H9 (cell line): Measurements from ENCODE around the gene MICOS13. TPM values are rescaled to one million over a fixed set of nuclear protein-coding genes. Genes with fewer than 3 reads are reported as not detected.

Source experiments
- DNase-seq: peaks from one replicate; pipeline ENCODE4 v3.0.0-alpha.2; 2017
- H2AFZ ChIP-seq: one replicate; pipeline ENCODE4 v1.6.1; 2013; ENCODE audit warnings: mild to moderate bottlenecking, low read length, control low read depth, moderate library complexity
- H2AK5ac ChIP-seq: 2 replicates; pipeline ENCODE4 v1.6.1; 2013; ENCODE audit warnings: low read length, control low read depth, mixed read lengths; ENCODE audit not compliant: insufficient read length
- H2BK120ac ChIP-seq: one replicate; pipeline ENCODE4 v1.6.1; 2013; ENCODE audit warnings: low read depth, mild to moderate bottlenecking, low read length, control low read depth, inconsistent platforms; ENCODE audit not compliant: poor library complexity, severe bottlenecking
- H2BK12ac ChIP-seq: 2 replicates; pipeline ENCODE4 v1.6.1; 2013; ENCODE audit warnings: low read length, control low read depth, mixed read lengths, low read depth; ENCODE audit not compliant: insufficient read length
- H2BK15ac ChIP-seq: 2 replicates; pipeline ENCODE4 v1.6.1; 2013; ENCODE audit warnings: low read depth, low read length, control low read depth
- H2BK20ac ChIP-seq: one replicate; pipeline ENCODE4 v1.6.1; 2013; ENCODE audit warnings: low read depth, mild to moderate bottlenecking, low read length, control low read depth, inconsistent platforms; ENCODE audit not compliant: poor library complexity, severe bottlenecking
- H2BK5ac ChIP-seq: 2 replicates; pipeline ENCODE4 v1.6.1; 2013; ENCODE audit warnings: low read length, control low read depth, mixed read lengths; ENCODE audit not compliant: insufficient read length
- H3K14ac ChIP-seq: 2 replicates; pipeline ENCODE4 v1.6.1; 2013; ENCODE audit warnings: low read length, control low read depth; ENCODE audit not compliant: insufficient read depth
- H3K18ac ChIP-seq: 2 replicates; pipeline ENCODE4 v1.6.1; 2013; ENCODE audit warnings: low read depth, mild to moderate bottlenecking, mixed read lengths, low read length, control low read depth; ENCODE audit not compliant: insufficient read length
- H3K23ac ChIP-seq: 2 replicates; pipeline ENCODE4 v1.6.1; 2013; ENCODE audit warnings: low read length, control low read depth, mixed read lengths, low read depth; ENCODE audit not compliant: insufficient read length
- H3K23me2 ChIP-seq: 2 replicates; pipeline ENCODE4 v1.6.1; 2013; ENCODE audit warnings: low read depth, mild to moderate bottlenecking, mixed read lengths, low read length, control low read depth; ENCODE audit not compliant: insufficient read length, poor library complexity, severe bottlenecking
- H3K27ac ChIP-seq: 2 replicates; pipeline ENCODE4 v1.5.1; 2013; ENCODE audit warnings: low read length, control low read depth, mixed read lengths, low read depth; ENCODE audit not compliant: insufficient read length
- H3K27me3 ChIP-seq: 2 replicates; pipeline ENCODE4 v1.6.1; 2013; ENCODE audit warnings: low read length, control low read depth, inconsistent platforms; ENCODE audit not compliant: insufficient read depth
- H3K4ac ChIP-seq: 2 replicates; pipeline ENCODE4 v1.6.1; 2013; ENCODE audit warnings: low read depth, mild to moderate bottlenecking, control low read depth, inconsistent platforms, low read length, moderate library complexity
- H3K4me1 ChIP-seq: 2 replicates; pipeline ENCODE4 v1.6.1; 2013; ENCODE audit warnings: low read length, control low read depth, inconsistent platforms; ENCODE audit not compliant: insufficient read depth
- H3K4me2 ChIP-seq: 2 replicates; pipeline ENCODE4 v1.6.1; 2013; ENCODE audit warnings: low read length, control low read depth, mixed read lengths; ENCODE audit not compliant: insufficient read length, insufficient read depth
- H3K56ac ChIP-seq: 2 replicates; pipeline ENCODE4 v1.6.1; 2013; ENCODE audit warnings: low read depth, mild to moderate bottlenecking, mixed read lengths, low read length, control low read depth; ENCODE audit not compliant: insufficient read length
- H3K79me1 ChIP-seq: 2 replicates; pipeline ENCODE4 v1.6.1; 2013; ENCODE audit warnings: low read depth, mild to moderate bottlenecking, moderate library complexity, low read length, control low read depth, inconsistent platforms; ENCODE audit not compliant: insufficient read depth, poor library complexity, severe bottlenecking
- H3K79me2 ChIP-seq: 2 replicates; pipeline ENCODE4 v1.6.1; 2013; ENCODE audit warnings: low read length, control low read depth, inconsistent platforms; ENCODE audit not compliant: insufficient read depth
- H3K9ac ChIP-seq: 2 replicates; pipeline ENCODE4 v1.6.1; 2013; ENCODE audit warnings: low read length, control low read depth, mixed read lengths; ENCODE audit not compliant: insufficient read length; ENCODE audit errors: extremely low read depth
- H3K9me3 ChIP-seq: one replicate; pipeline ENCODE4 v1.6.1; 2013; ENCODE audit warnings: low read depth, low read length, inconsistent platforms; ENCODE audit not compliant: control insufficient read depth
- H3T11ph ChIP-seq: one replicate; pipeline ENCODE4 v1.6.1; 2013; ENCODE audit warnings: mild to moderate bottlenecking, low read length, control low read depth, inconsistent platforms
- H4K20me1 ChIP-seq: one replicate; pipeline ENCODE4 v1.6.1; 2013; ENCODE audit not compliant: control insufficient read depth, insufficient read length, insufficient read depth
- H4K5ac ChIP-seq: 2 replicates; pipeline ENCODE4 v1.6.1; 2013; ENCODE audit warnings: low read depth, mild to moderate bottlenecking, mixed read lengths, low read length, control low read depth; ENCODE audit not compliant: insufficient read length
- H4K8ac ChIP-seq: replicated peaks from 2 replicates; pipeline ENCODE4 v1.6.1; 2013; ENCODE audit warnings: low read length, control low read depth, mixed read lengths, low read depth; ENCODE audit not compliant: insufficient read length
- H4K91ac ChIP-seq: 2 replicates; pipeline ENCODE4 v1.6.1; 2013; ENCODE audit warnings: low read depth, mild to moderate bottlenecking, moderate library complexity, mixed read lengths, low read length, control low read depth; ENCODE audit not compliant: insufficient read length
- H3K27ac Mint-ChIP-seq, 3 experiments: 2 replicates in 2 of 3; 3 replicates in 1 of 3; pipeline ENCODE4 v1.8.0; 2020 to 2021; ENCODE audit warnings: mixed read lengths in 3 of 3, mild to moderate bottlenecking in 1 of 3, moderate library complexity in 1 of 3
- H3K27me3 Mint-ChIP-seq: 2 replicates; pipeline ENCODE4 v1.8.0; 2021; ENCODE audit warnings: low read depth, mild to moderate bottlenecking, moderate library complexity, mixed read lengths
- H3K36me3 Mint-ChIP-seq, 3 experiments: 2 replicates in 2 of 3; 3 replicates in 1 of 3; pipeline ENCODE4 v1.8.0; 2020 to 2021; ENCODE audit warnings: low read depth in 3 of 3, mixed read lengths in 3 of 3; ENCODE audit not compliant: insufficient read depth in 1 of 3
- H3K4me1 Mint-ChIP-seq, 2 experiments: 2 replicates each; pipeline ENCODE4 v1.8.0; 2020; ENCODE audit warnings: mixed read lengths in 2 of 2
- H3K4me3 Mint-ChIP-seq, 2 experiments: 2 replicates in 1 of 2; 3 replicates in 1 of 2; pipeline ENCODE4 v1.8.0; 2020 to 2021; ENCODE audit warnings: mild to moderate bottlenecking in 2 of 2, mixed read lengths in 2 of 2, moderate library complexity in 1 of 2
- H3K9me3 Mint-ChIP-seq, 2 experiments: 2 replicates in 1 of 2; 3 replicates in 1 of 2; pipeline ENCODE4 v1.8.0; 2020; ENCODE audit warnings: mild to moderate bottlenecking in 2 of 2, mixed read lengths in 2 of 2, moderate library complexity in 1 of 2
- WGBS: extraction: QIAGEN DNeasy Blood & Tissue Kit; methylation state at CpG from one replicate; pipeline ENCODE4 v1.1.7; 2013; ENCODE audit warnings: missing lambda C conversion rate, low lambda C conversion rate, mixed read lengths; ENCODE audit not compliant: insufficient read length; ENCODE audit errors: extremely low coverage; 5-methylcytosine and 5-hydroxymethylcytosine counted together
- total RNA-seq: library from RNA; stranded (reverse); gene quantifications from 2 replicates; pipeline ENCODE4 v1.2.1, GENCODE V29; 2021
- TF ChIP-seq, protein P1 (sequence below): fragments of 200-600 bp; sonication (generic); conservative IDR thresholded peaks from 3 replicates; pipeline ENCODE4 v1.8.0; 2021; ENCODE audit warnings: antibody characterized with exemption, mild to moderate bottlenecking

MICOS13 gene
- total RNA-seq, 1 experiment from 2014 or later: 23.8 TPM

DNA sequence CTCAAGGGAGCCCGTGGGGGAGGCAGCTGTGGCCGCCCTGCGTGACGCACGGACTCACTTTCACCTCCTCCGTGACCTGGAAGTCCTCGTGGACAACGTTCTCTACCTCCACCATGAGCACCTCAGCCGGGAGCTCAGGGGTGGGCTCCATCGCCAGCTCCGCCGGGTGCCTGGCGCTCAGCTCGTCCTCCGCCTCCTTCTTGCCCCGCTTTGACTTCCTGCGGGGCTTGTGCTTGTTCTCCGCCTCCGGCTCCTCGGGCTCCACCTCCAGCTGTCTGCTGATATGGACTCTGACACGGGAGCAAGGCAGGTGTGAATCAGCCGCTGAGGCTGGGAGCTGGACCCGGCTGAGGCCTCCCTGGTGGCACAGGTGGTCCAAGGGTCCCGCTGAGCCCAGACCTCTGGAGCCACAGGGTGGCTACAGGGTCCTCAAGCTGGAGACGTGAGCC lies 31.4 kb upstream of the MICOS13 start:
- no peaks in the 10 kb centered on the region for H3K27me3 ChIP-seq
- H3K27me3 Mint-ChIP-seq: no peaks in the 10 kb centered on the region
- H2AFZ ChIP-seq: no peak overlapping the region
- H3K9ac ChIP-seq: no peak overlapping the region
- WGBS: no CpG with 5 or more reads among the region's 25 CpGs
- no peaks in the 10 kb centered on the region for H3K4me1 ChIP-seq
- H3K4me1 Mint-ChIP-seq: 0 out of 4 replicates have a peak, but pooled peaks cover 0 to 3% of the 10 kb centered on the region in 2 experiments
- H3K79me1 ChIP-seq: no peaks in the 10 kb centered on the region
- no peak overlapping the region for H4K8ac ChIP-seq
- H3K18ac ChIP-seq: no peak overlapping the region
- no peak overlapping the region for H3K14ac ChIP-seq
- no peak overlapping the region for H2AK5ac ChIP-seq
- no peaks in the 10 kb centered on the region for H3K9me3 ChIP-seq
- no peaks in the 10 kb centered on the region for H4K20me1 ChIP-seq
- H3K79me2 ChIP-seq: peaks cover 8% of the 10 kb centered on the region; the same call in 1 of the 2 replicates
- no peak for DNase-seq
- H3K9me3 Mint-ChIP-seq: no peaks in the 10 kb centered on the region
- H3K23ac ChIP-seq: no peak overlapping the region
- no peak overlapping the region for H2BK120ac ChIP-seq
- H3K4me2 ChIP-seq: no peak overlapping the region
- H3K27ac ChIP-seq: no peak overlapping the region
- H4K91ac ChIP-seq: no peak overlapping the region
- H3K56ac ChIP-seq: no peak overlapping the region
- no peak overlapping the region for H2BK20ac ChIP-seq
- peaks cover 34 to 72% (median 58%) of the 10 kb centered on the region in 3 experiments for H3K36me3 Mint-ChIP-seq
- H3K23me2 ChIP-seq: peaks cover 2% of the 10 kb centered on the region
- TF ChIP-seq, protein P1, sequence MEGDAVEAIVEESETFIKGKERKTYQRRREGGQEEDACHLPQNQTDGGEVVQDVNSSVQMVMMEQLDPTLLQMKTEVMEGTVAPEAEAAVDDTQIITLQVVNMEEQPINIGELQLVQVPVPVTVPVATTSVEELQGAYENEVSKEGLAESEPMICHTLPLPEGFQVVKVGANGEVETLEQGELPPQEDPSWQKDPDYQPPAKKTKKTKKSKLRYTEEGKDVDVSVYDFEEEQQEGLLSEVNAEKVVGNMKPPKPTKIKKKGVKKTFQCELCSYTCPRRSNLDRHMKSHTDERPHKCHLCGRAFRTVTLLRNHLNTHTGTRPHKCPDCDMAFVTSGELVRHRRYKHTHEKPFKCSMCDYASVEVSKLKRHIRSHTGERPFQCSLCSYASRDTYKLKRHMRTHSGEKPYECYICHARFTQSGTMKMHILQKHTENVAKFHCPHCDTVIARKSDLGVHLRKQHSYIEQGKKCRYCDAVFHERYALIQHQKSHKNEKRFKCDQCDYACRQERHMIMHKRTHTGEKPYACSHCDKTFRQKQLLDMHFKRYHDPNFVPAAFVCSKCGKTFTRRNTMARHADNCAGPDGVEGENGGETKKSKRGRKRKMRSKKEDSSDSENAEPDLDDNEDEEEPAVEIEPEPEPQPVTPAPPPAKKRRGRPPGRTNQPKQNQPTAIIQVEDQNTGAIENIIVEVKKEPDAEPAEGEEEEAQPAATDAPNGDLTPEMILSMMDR: no peak
- H3K27ac Mint-ChIP-seq: no peak overlapping the region; a peak in 1 of 7 replicates
- no peak overlapping the region for H3K4me3 Mint-ChIP-seq
- no peak overlapping the region for H2BK15ac ChIP-seq
- H4K5ac ChIP-seq: no peak overlapping the region
- H2BK12ac ChIP-seq: no peak overlapping the region
- H2BK5ac ChIP-seq: no peak overlapping the region
- H3K4ac ChIP-seq: no peak overlapping the region
- no peak overlapping the region for H3T11ph ChIP-seq
